CD4-positive, CD25-positive, alpha-beta regulatory T cell (primary cell): Measurements from ENCODE around the gene FYCO1. TPM values are rescaled to one million over a fixed set of nuclear protein-coding genes. Genes with fewer than 3 reads are reported as not detected.

Experiments
- ATAC-seq, 2 donors: fragments of 150-1000 bp; cut with Tn5 transposase; one replicate each; pipeline ENCODE4 v1.10.0; 2021; ENCODE audit warnings: low read depth in 2 of 2, moderate number of reproducible peaks in 2 of 2, moderate library complexity in 1 of 2
- DNase-seq, 3 donors: peaks; one replicate each; pipeline versions ENCODE4 v3.0.0 to v3.0.0-alpha.2; 2012 to 2022; ENCODE audit warnings: mixed read lengths in 1 of 3
- H3K27ac ChIP-seq: one replicate; pipeline ENCODE4 v1.7.0; 2013; ENCODE audit warnings: mild to moderate bottlenecking, low read length; ENCODE audit not compliant: insufficient read depth, poor library complexity, severe bottlenecking
- H3K27me3 ChIP-seq: one replicate; pipeline ENCODE4 v1.7.0; 2013; ENCODE audit warnings: low read length; ENCODE audit not compliant: control insufficient read depth, insufficient read depth
- H3K36me3 ChIP-seq: one replicate; pipeline ENCODE4 v1.7.0; 2013; ENCODE audit warnings: mild to moderate bottlenecking, low read length, moderate library complexity; ENCODE audit not compliant: control insufficient read depth, insufficient read depth
- H3K4me1 ChIP-seq: 2 replicates; pipeline ENCODE4 v1.7.0; 2013; ENCODE audit warnings: mild to moderate bottlenecking, low read length; ENCODE audit not compliant: insufficient read depth, control insufficient read depth, poor library complexity, severe bottlenecking
- H3K4me3 ChIP-seq: one replicate; pipeline ENCODE4 v1.7.0; 2013; ENCODE audit warnings: low read depth, mild to moderate bottlenecking, low read length, moderate library complexity
- H3K9me3 ChIP-seq, 2 experiments: 1 replicate in 1 of 2; 2 replicates in 1 of 2; pipeline ENCODE4 v1.7.0; 2013; ENCODE audit warnings: low read length in 2 of 2, mild to moderate bottlenecking in 1 of 2, moderate library complexity in 1 of 2; ENCODE audit not compliant: control insufficient read depth in 2 of 2
- H3K27ac Mint-ChIP-seq, 3 donors: one replicate each; pipeline ENCODE4 v1.8.0; 2020 to 2022; ENCODE audit warnings: mild to moderate bottlenecking in 3 of 3, mixed read lengths in 3 of 3, moderate library complexity in 2 of 3
- H3K27me3 Mint-ChIP-seq: one replicate; pipeline ENCODE4 v1.8.0; 2022; ENCODE audit warnings: mild to moderate bottlenecking, mixed read lengths
- H3K36me3 Mint-ChIP-seq: one replicate; pipeline ENCODE4 v1.8.0; 2020; ENCODE audit warnings: mixed read lengths
- H3K4me1 Mint-ChIP-seq, 4 donors: one replicate each; pipeline ENCODE4 v1.8.0; 2020 to 2022; ENCODE audit warnings: mixed read lengths in 4 of 4, mild to moderate bottlenecking in 1 of 4
- H3K4me3 Mint-ChIP-seq, 4 donors: one replicate each; pipeline ENCODE4 v1.8.0; 2020 to 2022; ENCODE audit warnings: mild to moderate bottlenecking in 4 of 4, mixed read lengths in 4 of 4, moderate library complexity in 3 of 4
- H3K9me3 Mint-ChIP-seq, 7 donors: one replicate each; pipeline ENCODE4 v1.8.0; 2020 to 2022; ENCODE audit warnings: mixed read lengths in 7 of 7, mild to moderate bottlenecking in 3 of 7, moderate library complexity in 2 of 7
- polyA plus RNA-seq, 4 donors: library from polyadenylated mRNA; unstranded; fragments of 300-500 nt; fragmentation: Illumina TruSeq; gene quantifications; one replicate each; pipeline ENCODE4 v1.2.3, GENCODE V29; 2021
- total RNA-seq: library from RNA; stranded (reverse); gene quantifications from one replicate; pipeline ENCODE4 v1.2.3, GENCODE V29; 2022

Gene FYCO1
- total and polyA plus RNA-seq, 5 donors from 2014 or later = 2.1 to 42.5 (median 2.6) TPM

DNA sequence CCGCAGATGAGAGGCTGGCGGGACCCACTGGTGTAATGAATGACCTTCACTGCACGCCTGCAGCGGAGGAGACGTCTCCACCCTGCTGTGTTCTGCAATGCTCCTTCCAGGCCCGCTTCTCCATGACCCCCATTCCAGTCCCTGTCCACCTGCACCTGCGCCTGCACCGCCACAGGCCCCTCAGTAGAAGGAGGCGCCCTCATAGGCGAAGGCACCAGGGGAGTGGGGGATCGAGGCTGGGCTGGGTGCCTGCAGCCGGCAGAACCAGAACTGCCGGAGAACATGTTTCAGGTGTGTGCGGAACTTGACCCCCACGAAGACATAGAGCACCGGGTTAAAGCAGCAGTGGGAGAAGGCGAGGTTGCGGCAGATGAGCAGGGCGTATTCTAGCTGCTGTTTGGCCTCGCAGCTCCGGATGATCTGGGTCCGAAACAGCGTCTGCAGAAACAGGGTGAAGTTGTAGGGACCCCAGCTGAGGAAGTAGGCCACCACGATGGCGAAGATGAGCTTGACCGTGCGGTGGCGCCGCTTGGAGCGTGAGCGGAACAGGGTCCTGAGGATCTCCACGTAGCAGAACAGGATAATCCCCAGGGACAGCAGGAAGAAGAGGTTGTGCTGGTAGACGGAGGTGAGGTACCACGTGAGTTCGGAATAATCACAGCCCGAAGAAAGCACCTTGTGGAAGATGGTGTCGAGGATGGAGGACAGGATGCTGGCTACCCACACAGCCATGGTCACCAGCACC lies 25.3 kb upstream of the FYCO1 start:
- no peaks in the 10 kb centered on the region for H3K9me3 Mint-ChIP-seq
- no peaks in the 10 kb centered on the region for H3K4me1 Mint-ChIP-seq
- no peak overlapping the region for H3K27ac Mint-ChIP-seq
- DNase-seq (no peak), ATAC-seq (no peak)
- Histone ChIP-seq H3K27me3 (no peaks in the 10 kb centered on the region), H3K27ac (no peak overlapping the region), H3K36me3 (no peaks in the 10 kb centered on the region), H3K9me3 (no peaks in the 10 kb centered on the region), H3K4me1 (no peaks in the 10 kb centered on the region), H3K4me3 (no peak overlapping the region)
- H3K36me3 Mint-ChIP-seq = no peaks in the 10 kb centered on the region
- H3K4me3 Mint-ChIP-seq = no peak overlapping the region
- H3K27me3 Mint-ChIP-seq = peaks cover 8% of the 10 kb centered on the region

DNA sequence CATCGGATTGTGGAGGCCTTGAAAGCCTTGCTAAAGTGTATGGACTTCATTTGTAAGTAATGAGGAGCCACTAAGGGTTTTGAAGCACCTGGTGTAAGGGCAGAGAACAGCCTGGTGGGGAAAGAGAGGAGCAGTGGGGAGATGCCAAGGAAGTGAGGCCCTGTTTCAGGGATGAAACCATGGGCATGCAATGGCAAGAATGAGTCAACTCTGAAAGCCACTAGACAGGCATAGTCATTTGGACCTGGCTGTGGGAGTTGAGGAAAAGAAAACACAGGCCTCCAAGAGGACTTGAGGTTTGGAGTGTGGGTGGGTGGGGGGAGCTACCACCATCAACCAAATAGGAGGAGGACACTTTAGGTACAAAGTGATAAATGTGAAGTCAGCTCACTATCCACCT lies 24.1 kb upstream of the FYCO1 start:
- Histone ChIP-seq H3K36me3 (no peaks in the 10 kb centered on the region), H3K4me1 (no peaks in the 10 kb centered on the region), H3K9me3 (no peaks in the 10 kb centered on the region), H3K27me3 (no peaks in the 10 kb centered on the region), H3K4me3 (no peak overlapping the region), H3K27ac (no peak overlapping the region)
- no peaks in the 10 kb centered on the region for H3K36me3 Mint-ChIP-seq
- H3K4me3 Mint-ChIP-seq = no peak overlapping the region
- ATAC-seq (no peak), DNase-seq (no peak)
- H3K27me3 Mint-ChIP-seq = peaks cover 8% of the 10 kb centered on the region
- H3K9me3 Mint-ChIP-seq = peaks cover 0 to 2% (median 0%) of the 10 kb centered on the region in 7 donors
- H3K4me1 Mint-ChIP-seq = peaks cover 0 to 4% (median 1%) of the 10 kb centered on the region in 4 donors
- no peak overlapping the region for H3K27ac Mint-ChIP-seq

DNA sequence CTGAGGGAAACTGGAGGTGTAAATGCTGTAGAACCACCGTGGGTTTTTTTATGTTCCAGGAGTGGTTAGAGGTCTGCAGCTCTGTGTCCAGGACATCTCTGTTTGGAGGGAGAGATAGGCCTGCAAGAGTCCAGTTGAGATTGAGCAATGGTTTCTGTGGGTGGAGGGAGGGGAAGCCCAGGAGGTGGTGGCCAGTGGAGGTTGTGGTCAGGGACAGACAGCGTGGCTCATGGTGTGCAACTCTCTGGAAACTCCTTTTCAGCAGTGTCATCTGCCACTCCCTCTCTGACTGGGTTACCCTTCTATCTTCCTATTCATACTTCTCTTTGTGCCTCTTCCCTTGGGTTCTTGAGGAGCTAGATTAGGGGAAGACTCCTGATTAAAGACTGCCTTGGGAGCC lies 22.1 kb upstream of the FYCO1 start:
- H3K27ac ChIP-seq = no peak overlapping the region
- Mint-ChIP-seq H3K27ac (no peak overlapping the region), H3K4me1 (peaks cover 0 to 4% (median 1%) of the 10 kb centered on the region in 4 donors), H3K4me3 (no peak overlapping the region), H3K9me3 (peaks cover 0 to 2% (median 0%) of the 10 kb centered on the region in 7 donors), H3K36me3 (no peaks in the 10 kb centered on the region), H3K27me3 (no peaks in the 10 kb centered on the region)
- H3K27me3 ChIP-seq = no peaks in the 10 kb centered on the region
- no peak overlapping the region for H3K4me3 ChIP-seq
- DNase-seq (no peak), ATAC-seq (peak in 1 of 2 donors; percentile 37)
- H3K9me3 ChIP-seq = no peaks in the 10 kb centered on the region
- no peaks in the 10 kb centered on the region for H3K36me3 ChIP-seq
- H3K4me1 ChIP-seq = no peaks in the 10 kb centered on the region

DNA sequence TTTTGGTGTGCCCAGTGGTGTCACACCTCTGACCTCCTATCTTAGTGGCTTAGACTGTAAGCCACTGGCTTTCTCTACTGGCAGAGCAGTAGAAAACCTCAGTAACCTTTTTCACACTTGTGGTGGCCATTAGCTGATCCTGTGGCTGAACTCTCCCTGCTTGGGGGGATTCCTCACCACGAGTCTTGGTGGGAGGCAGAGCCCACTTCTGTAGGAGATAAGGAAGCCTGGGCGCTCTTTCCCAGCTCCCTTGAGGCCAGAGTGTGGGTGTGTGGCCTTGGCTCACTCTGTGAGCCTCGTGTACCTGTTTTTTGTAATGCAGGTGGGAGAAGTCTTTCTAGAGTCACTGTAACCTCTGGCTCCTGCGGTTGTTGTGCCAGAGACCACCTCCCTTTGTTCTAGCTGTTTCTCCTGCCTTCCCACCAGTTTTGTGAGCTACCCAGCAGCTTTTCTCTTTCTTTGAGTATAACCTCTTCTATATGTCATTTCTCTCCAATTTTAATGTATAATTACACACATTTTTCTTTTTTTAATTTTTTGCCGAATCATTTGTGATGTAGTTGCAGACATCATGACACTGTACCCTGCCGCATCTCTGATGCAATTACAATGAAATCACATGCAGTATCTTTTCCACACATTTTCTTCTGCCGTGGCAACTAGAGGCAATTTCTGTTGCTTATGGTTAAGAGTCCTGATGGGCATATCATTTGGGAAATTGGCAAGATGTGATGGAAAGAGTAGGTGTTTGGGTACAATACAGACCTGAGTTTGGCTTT lies 17.9 kb upstream of the FYCO1 start:
- H3K27ac ChIP-seq = no peak overlapping the region
- ATAC-seq (no peak), DNase-seq (no peak)
- H3K4me1 Mint-ChIP-seq = peaks cover 4 to 9% (median 5%) of the 10 kb centered on the region in 4 donors
- H3K36me3 Mint-ChIP-seq = no peaks in the 10 kb centered on the region
- H3K27ac Mint-ChIP-seq = no peak overlapping the region
- no peaks in the 10 kb centered on the region for H3K36me3 ChIP-seq
- no peaks in the 10 kb centered on the region for H3K27me3 Mint-ChIP-seq
- H3K27me3 ChIP-seq = no peaks in the 10 kb centered on the region
- no peak overlapping the region for H3K4me3 Mint-ChIP-seq
- no peaks in the 10 kb centered on the region for H3K9me3 ChIP-seq
- no peaks in the 10 kb centered on the region for H3K4me1 ChIP-seq
- peaks cover 0 to 4% (median 0%) of the 10 kb centered on the region in 7 donors for H3K9me3 Mint-ChIP-seq
- H3K4me3 ChIP-seq = no peak overlapping the region

DNA sequence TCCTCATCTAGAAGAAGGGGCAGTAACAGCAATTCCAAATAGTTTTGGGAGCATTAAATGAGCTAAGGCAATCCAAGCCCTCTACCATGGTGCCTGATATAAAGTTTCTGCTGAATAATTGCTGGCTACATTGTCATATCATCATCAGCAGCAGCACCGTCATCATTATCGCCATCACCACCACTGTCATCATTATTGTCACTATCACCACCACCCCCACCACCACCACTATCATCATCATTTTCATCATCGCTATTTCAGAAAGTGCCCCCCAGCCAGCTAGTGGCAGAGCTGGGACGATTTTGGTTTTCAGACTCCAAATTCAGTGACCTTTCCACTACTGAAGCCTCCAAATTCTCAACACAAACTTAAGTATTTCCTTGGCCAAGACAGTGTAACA lies 16.6 kb upstream of the FYCO1 start:
- Mint-ChIP-seq H3K36me3 (no peaks in the 10 kb centered on the region), H3K9me3 (peaks cover 0 to 4% (median 0%) of the 10 kb centered on the region in 7 donors), H3K4me1 (peaks cover 4 to 9% (median 5%) of the 10 kb centered on the region in 4 donors), H3K27ac (no peak overlapping the region), H3K4me3 (no peak overlapping the region), H3K27me3 (no peaks in the 10 kb centered on the region)
- H3K4me1 ChIP-seq = no peaks in the 10 kb centered on the region
- H3K27me3 ChIP-seq = no peaks in the 10 kb centered on the region
- no peaks in the 10 kb centered on the region for H3K9me3 ChIP-seq
- H3K36me3 ChIP-seq = no peaks in the 10 kb centered on the region
- no peak for DNase-seq
- no peak overlapping the region for H3K4me3 ChIP-seq
- ATAC-seq = no peak
- no peak overlapping the region for H3K27ac ChIP-seq

DNA sequence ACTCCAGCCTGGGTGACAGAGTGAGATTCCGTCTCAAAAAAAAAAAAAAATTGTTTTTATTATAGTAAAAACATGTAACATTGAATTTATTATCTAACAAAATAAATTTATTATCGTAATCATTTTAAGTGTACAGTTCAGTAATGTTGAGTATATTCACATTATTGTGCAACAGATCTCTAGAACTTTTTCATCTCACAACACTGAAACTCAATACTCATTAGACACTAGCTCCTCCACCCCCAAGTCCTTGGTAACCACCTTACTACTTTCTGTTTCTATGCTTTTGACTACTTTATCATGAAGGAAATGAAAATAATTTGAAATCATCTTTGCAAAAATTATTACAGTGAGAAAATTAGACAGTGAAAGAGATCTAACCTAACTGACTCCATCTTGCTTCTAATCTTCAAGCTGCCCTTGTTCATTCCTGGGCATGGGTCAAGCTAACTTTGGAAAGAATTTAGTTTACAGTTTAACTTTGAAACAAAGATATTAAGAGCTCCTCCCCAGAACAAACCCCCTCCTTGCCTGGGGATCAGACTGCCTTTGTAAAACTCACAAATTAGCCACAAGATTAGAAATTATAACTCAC lies 15.0 kb upstream of the FYCO1 start:
- ATAC-seq (no peak), DNase-seq (peak in 1 of 3 donors; percentile 62)
- Mint-ChIP-seq H3K36me3 (peaks cover 3% of the 10 kb centered on the region), H3K4me3 (no peak overlapping the region), H3K9me3 (peaks cover 0 to 3% (median 0%) of the 10 kb centered on the region in 7 donors), H3K27me3 (no peaks in the 10 kb centered on the region), H3K4me1 (peaks cover 4 to 11% (median 7%) of the 10 kb centered on the region in 4 donors), H3K27ac (peak overlapping the region in 1 of 3 donors; percentile 8)
- Histone ChIP-seq H3K4me3 (no peak overlapping the region), H3K27me3 (no peaks in the 10 kb centered on the region), H3K27ac (no peak overlapping the region), H3K9me3 (no peaks in the 10 kb centered on the region), H3K4me1 (no peaks in the 10 kb centered on the region), H3K36me3 (no peaks in the 10 kb centered on the region)

DNA sequence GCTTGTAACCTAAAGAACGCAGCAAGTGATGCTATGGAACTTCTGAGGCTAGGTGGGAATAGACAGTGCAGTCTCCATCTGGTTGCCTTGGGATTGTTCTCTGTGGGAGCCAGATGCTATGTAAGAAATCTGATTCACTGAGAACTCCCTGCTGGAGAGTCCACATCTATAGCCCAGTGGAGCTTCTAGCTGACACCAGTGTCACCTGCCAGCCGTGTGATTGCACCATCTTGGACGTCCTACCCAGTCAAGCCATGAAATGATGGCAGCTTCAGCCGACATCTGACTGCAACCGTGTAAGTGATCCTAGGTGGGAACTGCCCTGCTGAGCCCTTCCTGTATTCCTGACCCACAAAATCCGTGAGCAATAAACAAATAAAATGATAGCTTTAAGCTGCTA lies 12.4 kb upstream of the FYCO1 start:
- Histone ChIP-seq H3K27ac (no peak overlapping the region), H3K36me3 (no peaks in the 10 kb centered on the region), H3K9me3 (no peaks in the 10 kb centered on the region), H3K4me1 (no peaks in the 10 kb centered on the region), H3K27me3 (no peaks in the 10 kb centered on the region), H3K4me3 (no peak overlapping the region)
- ATAC-seq (no peak), DNase-seq (no peak)
- Mint-ChIP-seq H3K36me3 (peaks cover 3% of the 10 kb centered on the region), H3K27me3 (no peaks in the 10 kb centered on the region), H3K9me3 (peaks cover 0 to 3% (median 0%) of the 10 kb centered on the region in 7 donors), H3K27ac (no peak overlapping the region), H3K4me3 (no peak overlapping the region), H3K4me1 (peaks cover 4 to 11% (median 4%) of the 10 kb centered on the region in 4 donors)
